RPMI7951 (cell line): ENCODE measurements around the gene ZFAND3. TPM values are rescaled to one million over a fixed set of nuclear protein-coding genes. Genes with fewer than 3 reads are reported as not detected.
"Not testable (repeated sequence)": the region's sequence is repeated elsewhere in the genome, so short reads cannot be mapped to it uniquely, and the experiment has no call there.

Source experiments
- DNase-seq: peaks from one replicate; pipeline ENCODE4 v3.0.0-alpha.2; 2012; ENCODE audit warnings: low read depth
- total RNA-seq: library from RNA; depleted of rRNA; stranded (reverse); fragments of >200 nt; shearing (Covaris generic); gene quantifications from 2 replicates; pipeline ENCODE4 v1.2.3, GENCODE V29; 2014

Gene ZFAND3
- total RNA-seq, 1 experiment from 2014 or later = 9.5 TPM

DNA sequence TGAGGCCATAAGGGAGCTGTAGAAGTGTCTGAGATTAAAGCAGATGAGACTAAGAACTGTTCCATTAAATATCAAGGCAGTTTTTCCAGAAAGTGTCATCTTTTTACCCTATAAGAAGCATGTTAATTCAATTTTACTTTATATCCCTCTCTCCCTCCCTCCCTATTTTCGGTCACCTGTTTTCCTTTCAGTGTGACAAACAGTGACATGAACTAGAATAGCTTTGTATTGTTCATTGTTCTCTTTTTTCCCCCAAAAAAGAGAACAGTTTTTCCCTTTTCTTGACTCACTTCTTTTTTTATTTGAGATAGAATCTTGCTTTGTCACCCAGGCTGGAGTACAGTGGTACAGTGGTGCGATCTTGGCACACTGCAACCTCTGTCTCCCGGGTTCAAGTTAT lies 269.3 kb downstream of the ZFAND3 start:
- DNase-seq = no peak

DNA sequence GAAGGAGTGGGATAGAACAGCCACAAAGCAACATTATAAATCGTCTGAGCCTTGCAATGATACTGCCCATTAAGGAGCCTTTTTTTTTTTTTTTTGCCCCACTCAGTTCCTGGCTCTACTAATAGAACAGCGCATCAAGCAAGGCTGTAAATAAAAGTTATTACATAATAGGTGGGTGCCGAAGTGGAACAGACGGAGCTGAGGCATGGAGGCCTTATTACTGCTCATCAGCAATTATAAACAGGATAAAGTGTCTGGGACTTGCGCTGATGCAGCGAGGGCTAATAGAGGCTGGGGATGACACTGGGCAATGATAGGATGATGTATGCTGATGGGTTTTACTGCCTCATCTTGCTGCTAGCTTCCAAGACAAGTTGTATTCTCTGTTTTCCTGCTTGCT lies 272.1 kb downstream of the ZFAND3 start:
- no peak for DNase-seq

DNA sequence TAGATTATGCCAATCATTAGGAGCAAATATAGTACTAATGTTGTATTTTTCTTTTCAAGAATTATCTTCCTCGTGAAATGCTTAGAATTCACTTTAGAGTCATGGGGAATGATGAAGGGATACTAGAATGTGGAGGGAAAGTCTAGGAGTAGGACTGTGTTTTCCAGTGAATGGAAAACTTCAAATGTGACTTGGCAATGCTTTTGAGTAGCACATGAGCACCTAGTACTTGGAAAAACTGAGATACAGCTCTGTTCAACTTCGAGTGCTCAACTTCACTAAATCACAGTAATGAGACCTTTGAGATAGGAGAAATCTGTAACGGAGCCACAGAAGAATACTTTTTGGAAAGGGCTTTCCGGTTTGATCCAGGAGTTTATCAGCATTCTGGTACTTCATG lies 272.9 kb downstream of the ZFAND3 start:
- no peak for DNase-seq

DNA sequence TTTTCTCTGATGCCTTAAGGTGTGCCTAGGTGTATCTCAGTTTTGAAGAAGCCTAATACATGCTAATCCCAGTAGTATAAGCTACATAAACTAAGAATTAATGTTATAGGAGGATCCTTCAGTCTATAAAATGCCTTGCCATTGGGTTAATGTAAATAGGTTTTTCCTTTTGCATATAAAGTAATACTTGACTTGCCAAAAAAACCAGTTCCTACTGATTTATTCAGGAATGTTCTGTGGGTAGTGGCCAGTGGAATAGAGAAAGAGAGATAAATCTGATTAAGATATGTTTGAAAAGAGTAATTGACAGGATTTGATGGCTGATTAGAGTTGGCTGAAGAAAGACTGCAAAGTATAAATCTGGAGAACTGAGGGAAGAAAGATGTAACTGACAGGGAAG lies 273.4 kb downstream of the ZFAND3 start:
- DNase-seq = no peak

DNA sequence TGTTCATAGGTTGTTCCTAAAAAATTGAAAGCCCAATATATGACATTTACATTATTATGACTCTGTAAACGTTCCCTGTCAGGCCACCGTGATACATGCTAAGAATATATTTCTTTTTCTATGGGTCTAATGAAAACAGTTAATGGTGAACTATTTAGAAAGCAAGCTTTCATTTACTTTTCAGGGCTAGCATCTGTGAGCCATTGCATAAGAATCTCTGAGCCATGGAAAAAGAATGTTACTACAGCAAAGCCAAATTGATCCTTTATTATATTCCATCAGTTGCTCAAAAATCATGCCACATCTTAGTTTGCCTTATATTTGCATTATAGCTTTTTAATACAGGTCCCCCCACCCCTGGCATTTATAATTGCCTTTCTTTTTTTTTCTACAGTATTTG lies 275.5 kb downstream of the ZFAND3 start:
- DNase-seq = peak; percentile 7

DNA sequence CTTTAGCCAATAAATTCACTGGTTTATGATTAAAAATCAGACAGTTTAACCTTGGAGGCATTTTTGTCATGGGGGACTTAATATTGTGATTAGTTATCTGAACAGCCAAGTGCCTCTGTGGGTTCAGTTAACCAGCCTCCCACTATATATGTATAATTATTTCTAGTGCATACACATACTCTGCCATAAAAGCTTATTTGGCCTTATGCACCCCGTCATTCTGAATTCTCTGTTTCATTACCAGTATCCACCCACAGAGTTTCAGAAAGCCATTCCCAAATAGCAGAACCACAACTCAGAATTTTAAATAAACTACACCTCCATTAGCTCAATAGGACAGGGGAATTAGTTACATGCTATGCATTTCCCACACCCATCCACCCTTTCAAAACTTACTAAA lies 279.7 kb downstream of the ZFAND3 start:
- DNase-seq = no peak

DNA sequence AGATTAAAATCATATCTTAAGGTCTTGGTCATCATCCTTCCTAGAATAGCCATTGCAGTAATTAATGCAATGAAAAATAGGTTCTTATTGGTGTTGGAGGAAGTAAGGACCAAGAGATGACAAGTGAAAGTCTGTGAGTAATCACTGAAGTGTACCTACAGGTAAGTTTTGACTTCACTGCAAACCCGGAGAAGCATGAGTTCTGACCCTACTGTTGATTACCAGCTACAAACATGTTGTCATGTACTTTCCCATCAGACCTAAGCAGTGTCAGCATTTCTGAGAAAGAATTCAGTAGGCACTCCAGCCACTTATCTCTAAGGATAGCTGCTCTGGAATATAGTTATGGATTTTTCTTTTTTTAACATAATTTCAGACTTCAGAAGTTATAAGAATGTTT lies 280.9 kb downstream of the ZFAND3 start:
- DNase-seq = no peak

DNA sequence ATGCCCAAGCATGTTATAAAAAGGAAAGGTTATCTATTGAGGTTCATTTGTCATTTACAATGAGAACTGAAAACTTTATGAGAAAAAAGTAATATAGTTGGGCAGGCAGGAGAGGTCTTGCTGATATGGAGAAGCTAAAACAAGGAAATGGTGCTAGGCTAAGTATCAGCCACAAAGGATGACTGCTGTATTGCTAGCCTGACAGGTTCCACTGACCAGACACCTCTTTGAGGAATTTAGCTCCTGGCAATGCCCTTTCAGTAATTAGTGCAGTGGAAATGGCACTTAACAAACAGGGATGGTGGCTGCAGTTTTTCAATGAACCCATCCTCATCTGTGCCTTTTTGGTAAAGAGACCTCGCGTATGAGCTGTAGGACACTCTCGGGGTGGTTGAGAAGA lies 284.4 kb downstream of the ZFAND3 start:
- no peak for DNase-seq

DNA sequence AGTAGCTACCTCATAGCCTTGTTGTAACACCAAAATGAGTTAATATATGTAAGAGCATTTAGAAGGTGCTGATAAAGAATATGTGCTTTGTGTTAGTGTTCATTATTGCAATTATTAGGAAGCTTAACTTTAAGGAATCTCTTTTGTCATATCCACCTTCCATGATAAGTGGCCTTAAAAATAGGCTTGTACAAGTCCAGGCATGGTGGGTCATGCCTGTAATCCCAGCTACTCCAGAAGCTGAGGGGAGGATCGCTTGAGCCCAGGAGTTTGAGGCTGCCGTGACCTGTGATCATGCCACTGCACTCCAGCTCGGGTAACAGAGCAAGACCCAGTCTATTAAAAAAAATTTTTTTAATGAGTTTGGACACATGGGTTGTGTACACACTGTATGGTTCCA lies 285.5 kb downstream of the ZFAND3 start:
- DNase-seq = no peak

DNA sequence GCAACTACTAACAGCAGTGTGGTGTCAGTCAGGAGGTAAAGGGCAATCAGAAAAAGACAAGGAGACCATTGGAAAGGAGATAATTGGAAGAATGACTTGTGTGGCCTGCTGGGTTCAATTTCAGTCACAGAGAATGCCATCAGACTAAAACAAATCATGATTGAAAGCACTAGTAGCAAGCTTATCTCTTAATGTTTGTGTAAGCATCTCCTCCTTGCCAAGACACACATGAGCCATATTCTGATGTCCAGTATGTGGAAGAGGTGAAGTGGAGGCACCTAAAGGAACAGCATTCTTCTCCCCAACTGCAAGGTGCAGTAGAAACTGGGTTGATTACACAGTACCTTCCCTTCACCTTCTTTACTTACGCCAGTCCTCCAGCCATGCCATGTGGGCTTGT lies 287.5 kb downstream of the ZFAND3 start:
- DNase-seq = no peak

DNA sequence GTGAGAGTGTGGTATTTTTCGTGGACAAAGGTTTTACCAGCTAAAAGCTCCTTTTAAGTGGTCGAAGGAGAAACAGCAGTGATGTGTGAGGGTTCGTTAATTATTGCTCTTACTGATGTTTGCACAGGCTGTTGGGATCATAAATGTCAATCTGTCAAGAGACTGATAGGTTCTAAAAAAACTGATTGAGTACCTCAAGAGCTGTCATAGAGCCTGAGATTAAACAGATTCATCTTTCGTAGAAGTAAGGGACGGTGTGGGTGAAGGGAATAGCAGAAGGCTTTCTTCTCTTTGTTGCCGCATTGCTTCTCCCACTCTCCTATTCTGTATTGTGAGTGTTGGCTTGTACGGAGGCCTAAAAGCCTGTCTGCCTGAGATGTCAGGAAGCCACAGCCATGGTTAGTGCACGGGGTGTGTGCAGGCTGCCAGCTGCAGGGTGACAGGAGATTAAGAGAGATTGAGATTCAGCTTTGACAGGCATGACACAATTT lies 291.0 kb downstream of the ZFAND3 start:
- no peak for DNase-seq

DNA sequence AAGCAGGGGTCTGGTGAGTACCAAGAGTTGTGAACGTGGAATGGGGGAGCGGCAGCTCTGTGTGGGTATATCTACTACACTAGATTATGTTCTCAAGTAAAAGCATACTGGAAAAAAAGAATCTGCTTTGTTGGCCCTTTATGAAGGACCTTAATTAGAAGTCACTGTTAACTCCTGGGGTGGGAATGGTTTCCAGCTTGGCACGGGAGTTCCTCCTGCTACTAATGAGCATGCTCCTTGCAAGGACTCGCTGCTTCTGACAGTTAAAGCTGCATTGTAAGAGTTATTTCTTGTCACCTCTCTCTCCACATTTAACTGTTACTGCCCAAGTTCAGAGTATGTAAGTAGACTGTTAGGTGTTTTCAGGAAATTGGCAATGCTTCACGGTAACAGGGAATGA lies 292.7 kb downstream of the ZFAND3 start:
- no peak for DNase-seq

DNA sequence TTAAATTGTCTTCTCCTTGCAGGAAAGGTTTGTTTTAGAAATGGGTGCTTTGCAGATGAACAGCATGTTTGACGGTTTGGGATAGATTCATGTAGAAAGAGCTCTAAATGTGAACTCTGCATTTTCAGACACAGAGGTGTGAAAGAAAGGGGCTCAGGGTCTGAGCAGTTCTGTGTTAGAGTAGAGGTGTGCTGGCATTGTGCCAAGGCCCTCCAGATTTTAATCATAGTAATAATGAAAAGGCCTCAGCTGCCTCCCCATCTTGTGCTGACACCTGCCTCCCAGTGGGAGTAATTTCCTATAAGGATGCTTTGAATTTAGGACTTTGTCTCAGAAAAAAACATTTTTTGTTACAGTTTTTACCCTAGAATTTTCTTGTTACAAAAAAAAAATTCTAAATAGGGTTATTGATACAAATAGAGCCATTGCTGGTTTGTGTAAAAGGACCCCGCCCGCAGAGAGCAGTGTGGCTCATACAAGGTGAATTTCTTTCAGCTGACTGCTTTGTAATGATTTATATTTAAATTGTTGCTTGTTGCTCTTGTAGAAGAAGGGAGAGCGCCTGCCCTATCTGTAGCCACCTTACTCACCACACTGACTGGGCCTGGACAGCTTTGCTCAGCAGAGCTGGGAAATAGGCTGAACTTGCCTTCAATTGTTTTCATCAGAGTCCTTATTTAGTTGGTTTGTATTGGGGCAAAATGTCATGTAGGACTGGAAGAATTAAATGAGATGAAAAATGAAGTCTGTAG lies 294.5 kb downstream of the ZFAND3 start:
- no peak for DNase-seq

DNA sequence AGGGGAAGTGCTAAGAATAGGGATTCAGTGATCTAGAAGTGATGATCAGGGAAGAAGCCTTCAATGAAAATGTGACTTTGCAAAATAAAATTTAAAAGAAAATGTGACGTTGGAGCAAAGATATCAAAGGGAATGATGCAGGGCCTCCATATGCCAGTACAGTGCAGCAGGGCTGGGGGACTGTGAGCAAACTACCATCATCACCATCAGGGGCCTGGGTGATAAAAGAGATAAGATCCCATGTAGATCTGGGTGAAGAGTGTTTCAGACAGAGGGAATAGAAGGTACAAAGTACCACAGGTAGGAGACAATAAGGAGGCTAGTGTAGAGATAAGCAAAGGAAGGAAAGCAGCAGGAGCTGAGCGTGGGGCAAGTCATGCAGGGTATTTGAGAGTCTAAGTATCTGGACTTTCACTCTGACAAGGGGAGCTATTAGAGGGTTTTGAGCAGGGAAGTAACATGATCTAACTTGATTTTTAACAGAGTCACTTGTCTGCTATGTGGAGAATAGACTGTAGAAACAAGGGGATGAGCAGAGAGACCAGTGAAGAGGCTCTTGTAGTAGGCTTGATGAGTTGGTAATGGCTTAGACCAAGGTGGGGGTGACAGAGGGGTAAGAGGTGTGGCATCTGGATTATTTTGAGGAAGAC lies 295.6 kb downstream of the ZFAND3 start:
- DNase-seq = no peak

DNA sequence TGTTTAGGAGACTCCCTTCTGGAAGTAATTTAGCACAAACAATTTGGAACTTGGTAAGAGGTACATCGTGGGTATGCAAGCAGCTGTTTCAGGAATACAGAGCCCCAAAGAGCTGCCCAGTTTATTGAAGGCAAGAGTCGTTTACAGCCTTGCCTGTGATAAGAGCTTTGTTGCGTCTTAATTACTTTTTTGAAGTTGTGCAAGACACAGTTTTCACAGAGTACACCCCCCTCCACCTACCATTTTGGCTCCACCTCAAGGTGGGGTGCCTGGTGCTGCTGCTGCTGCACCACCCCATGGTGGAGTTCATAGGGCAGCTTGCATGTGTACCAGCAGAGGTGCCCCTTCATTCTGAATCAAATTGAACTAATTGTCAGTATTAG lies 296.1 kb downstream of the ZFAND3 start:
- no peak for DNase-seq

DNA sequence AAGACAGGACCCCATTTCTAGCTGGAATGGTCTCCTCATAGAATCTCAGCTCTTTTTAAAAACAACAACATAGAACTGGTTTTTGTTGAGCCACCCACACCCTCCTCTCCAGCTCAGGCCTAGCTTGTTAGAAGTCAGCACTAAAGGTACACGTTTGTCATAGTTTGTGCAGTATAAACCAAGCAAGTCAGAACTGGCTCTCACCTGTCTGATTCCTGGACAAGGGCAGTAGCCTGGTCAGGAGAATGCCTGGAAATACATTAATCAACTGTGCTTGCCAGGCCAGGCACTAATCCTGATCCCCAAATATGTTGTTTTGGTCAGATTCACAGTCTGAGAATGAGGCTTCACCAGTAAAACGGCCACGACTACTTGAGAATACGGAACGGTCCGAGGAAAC lies 296.7 kb downstream of the ZFAND3 start:
- no peak for DNase-seq

DNA sequence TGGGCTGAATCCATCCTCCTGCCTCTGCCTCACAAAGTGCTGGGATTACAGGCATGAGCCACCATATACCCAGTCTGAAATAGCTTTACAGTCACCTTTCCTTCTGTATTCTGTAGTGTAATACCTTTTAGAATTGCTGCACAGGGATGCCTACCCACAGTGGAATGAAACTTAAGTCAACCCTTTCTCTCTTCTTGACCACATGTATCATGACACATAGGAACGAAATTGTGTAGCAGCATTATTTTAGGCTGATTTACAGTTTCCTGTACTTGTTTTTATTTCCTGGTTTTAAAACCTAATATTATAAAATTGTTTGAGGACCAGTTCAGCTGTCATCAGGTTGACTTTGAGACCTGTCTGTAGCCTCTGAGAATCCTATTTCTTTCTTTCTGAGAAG lies 297.8 kb downstream of the ZFAND3 start:
- no peak for DNase-seq

DNA sequence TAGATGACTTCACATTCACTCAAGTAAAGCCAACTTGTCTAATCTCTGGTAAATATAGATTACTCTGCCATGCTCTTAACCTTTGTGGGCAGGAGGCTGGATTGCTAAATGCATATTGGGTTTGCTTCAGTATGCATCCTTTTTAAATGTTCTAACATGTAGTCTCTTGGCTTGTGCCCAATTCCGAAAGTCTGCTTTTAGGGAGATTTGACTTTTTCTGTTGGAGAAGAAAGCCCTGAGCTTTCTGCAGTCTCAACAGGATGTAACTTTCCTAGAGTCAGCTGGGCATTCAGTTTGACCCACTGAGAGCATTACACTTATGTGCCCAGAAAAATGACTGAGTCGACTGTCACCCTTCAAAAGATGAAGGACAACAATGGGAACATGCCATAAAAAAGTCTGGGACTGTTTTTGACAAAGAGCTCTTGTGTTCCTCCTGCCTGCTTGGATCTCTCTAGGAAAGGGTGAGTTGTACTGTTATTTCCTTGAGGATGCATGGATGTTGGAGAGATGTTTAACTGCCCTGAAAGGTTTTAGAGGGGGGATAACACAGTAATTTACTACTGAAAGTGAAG lies 299.4 kb downstream of the ZFAND3 start:
- peak; percentile 16 for DNase-seq

DNA sequence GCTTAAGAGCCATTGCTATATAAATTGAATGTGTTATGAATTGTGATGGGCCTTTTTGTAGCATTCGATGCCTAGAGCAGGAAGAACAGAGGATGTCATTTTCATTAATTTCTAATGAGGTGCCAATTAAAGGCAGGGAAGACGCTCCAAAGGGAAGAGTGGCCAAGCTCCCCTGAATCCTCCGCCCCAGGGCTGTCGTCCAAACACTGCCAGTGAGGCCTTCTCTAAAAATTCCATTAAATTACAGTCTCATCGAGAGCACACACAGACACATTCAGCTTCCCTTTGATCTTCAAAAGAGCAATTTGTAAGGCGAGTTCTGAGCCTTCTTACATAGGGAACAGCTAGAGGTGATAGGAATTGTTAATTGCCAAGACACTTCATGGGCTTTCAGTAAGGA lies 300.0 kb downstream of the ZFAND3 start:
- no peak for DNase-seq

DNA sequence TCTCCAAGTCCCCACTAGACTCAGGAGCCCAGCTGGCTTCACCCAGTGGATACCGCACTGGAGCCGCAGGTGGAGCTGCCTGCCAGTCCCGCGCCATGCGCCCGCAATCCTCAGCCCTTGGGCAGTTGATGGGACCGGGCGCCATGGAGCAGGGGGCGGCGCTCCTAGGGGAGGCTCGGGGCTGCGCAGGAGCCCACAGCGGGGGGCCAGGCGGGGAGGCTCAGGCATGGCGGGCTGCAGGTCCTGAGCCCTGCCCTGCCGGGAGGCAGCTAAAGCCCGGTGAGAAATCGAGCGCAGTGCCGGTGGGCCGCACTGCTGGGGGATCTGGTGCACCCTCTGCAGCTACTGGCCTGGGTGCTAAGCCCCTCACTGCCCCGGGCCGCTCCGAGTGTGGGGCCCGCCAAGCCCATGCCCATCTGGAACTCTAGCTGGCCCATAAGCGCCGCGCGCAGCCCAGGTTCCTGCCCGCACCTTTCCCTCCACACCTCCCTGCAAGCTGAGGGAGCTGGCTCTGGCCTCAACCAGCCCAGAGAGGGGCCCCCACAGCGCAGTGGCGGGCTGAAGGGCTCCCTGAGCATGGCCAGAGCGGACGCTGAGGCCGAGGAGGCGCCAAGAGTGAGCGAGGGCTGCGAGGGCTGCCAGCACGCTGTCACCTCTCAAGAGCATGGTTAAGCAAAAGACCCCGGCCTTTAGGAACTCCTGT lies 304.8 kb downstream of the ZFAND3 start:
- not testable (repeated sequence) for DNase-seq

DNA sequence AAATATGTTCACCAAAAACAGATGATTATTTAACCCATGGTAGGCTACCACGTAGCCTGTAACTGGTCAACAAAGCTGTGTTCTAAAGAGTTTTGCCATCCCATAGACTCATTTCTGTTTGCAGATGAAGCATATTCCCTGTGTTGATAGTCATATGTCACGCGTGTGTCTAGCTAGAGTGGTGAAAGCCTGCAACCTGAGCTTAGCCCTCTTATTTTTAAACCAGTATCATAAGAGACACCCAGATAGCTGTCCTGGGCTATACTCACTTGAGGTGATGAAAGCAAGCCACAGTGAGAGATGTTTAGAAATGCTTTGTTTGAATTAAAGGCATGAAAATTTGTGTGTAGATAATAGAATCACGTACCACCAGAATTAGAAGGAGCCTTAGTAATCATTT lies 307.8 kb downstream of the ZFAND3 start:
- no peak for DNase-seq

DNA sequence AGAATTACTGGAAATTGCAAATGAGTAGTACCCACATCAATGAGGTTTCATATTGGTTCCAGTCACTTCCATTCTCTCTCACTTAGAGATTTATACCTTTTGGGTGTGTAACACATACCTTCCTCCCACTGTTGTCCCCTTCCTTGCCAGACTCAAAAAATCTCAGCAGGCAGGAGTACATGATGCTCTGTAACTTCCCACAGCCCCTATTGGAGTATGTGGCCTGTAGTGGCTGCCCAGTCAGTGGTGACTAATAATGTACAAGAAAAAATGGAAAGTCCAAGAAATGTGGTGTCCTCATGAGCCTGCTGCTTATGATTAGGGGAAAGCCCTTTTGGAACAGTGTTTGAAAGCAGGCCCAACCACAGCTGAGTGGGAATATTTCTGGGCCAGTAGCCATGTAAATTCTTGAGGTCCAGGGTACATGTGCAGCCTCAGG lies 312.0 kb downstream of the ZFAND3 start:
- peak; percentile 95 for DNase-seq
